Right forelimb (tissue), 1 donor: Measurements from ENCODE around the gene CHD3.
A peak's percentile ranks its signal among the peaks of the same experiment; 100 is the strongest.

Source experiments
- DNase-seq: peaks from one replicate; pipeline ENCODE4 v3.0.0-alpha.2; 2018

CHD3 gene

GRCh38 chr17:7875804-7876370, 12.7 kb upstream of the CHD3 start:
- DNase-seq = no peak

GRCh38 chr17:7878234-7878633, 10.4 kb upstream of the CHD3 start:
- DNase-seq = no peak

GRCh38 chr17:7880076-7880868, 8.3 kb upstream of the CHD3 start:
- no peak for DNase-seq

- DNase-seq = no peak
Measured at GRCh38 chr17:7881276-7882054, 7.1 kb upstream of the CHD3 start.

GRCh38 chr17:7882068-7882467, 6.5 kb upstream of the CHD3 start:
- no peak for DNase-seq

GRCh38 chr17:7882629-7883028, 6.0 kb upstream of the CHD3 start:
- DNase-seq = no peak

- no peak for DNase-seq
Measured at GRCh38 chr17:7883781-7884386, 4.7 kb upstream of the CHD3 start.

- DNase-seq = peak; percentile 57
Measured at GRCh38 chr17:7884581-7885366, 3.8 kb upstream of the CHD3 start.

GRCh38 chr17:7885367-7886226, 3.0 kb upstream of the CHD3 start:
- DNase-seq = peak; percentile 77

GRCh38 chr17:7886227-7887037, 2.2 kb upstream of the CHD3 start:
- peak; percentile 73 for DNase-seq

GRCh38 chr17:7887038-7887481, 1.5 kb upstream of the CHD3 start:
- DNase-seq = no peak

- DNase-seq = peak; percentile 96
Measured at GRCh38 chr17:7887482-7888183, 956 bp upstream of the CHD3 start.

- DNase-seq = peak; percentile 94
Measured at GRCh38 chr17:7889166-7889955, 772 bp downstream of the CHD3 start.

- DNase-seq = no peak
Measured at GRCh38 chr17:7893187-7893880, 4.7 kb downstream of the CHD3 start.

- no peak for DNase-seq
Measured at GRCh38 chr17:7894226-7894625, 5.6 kb downstream of the CHD3 start.

GRCh38 chr17:7894866-7895265, 6.3 kb downstream of the CHD3 start:
- DNase-seq = no peak

GRCh38 chr17:7897090-7897489, 8.5 kb downstream of the CHD3 start:
- peak; percentile 25 for DNase-seq

GRCh38 chr17:7897773-7898172, 9.2 kb downstream of the CHD3 start:
- DNase-seq = peak; percentile 44
